Stimulated activated CD4-positive, alpha-beta T cell treated with anti-CD3 and anti-CD28 coated beads, Interleukin-4, amount 100 ng/mL, for 24 hours (primary cell): ENCODE results near the gene TSPAN3.

ENCODE experiments used
- DNase-seq: peaks from one replicate; pipeline ENCODE4 v3.0.0-alpha.2; 2020

Gene TSPAN3

GRCh38 chr15:77032647-77033416 lies 38.1 kb downstream of the TSPAN3 start:
- DNase-seq, result peak; percentile 2

- peak; percentile 2 for DNase-seq
These were observed 38.8 kb downstream of the TSPAN3 start for GRCh38 chr15:77032052-77032646.

GRCh38 chr15:77031376-77032050 lies 39.4 kb downstream of the TSPAN3 start:
- peak; percentile 11 for DNase-seq

GRCh38 chr15:77030928-77031375 lies 40.0 kb downstream of the TSPAN3 start:
- peak; percentile 1 for DNase-seq

GRCh38 chr15:77030048-77030927 lies 40.6 kb downstream of the TSPAN3 start:
- peak; percentile 2 for DNase-seq

GRCh38 chr15:77029166-77030047 lies 41.5 kb downstream of the TSPAN3 start:
- DNase-seq, result no peak

- no peak for DNase-seq
These were observed 42.3 kb downstream of the TSPAN3 start for GRCh38 chr15:77028451-77029165.

GRCh38 chr15:77027697-77028450 lies 43.0 kb downstream of the TSPAN3 start:
- no peak for DNase-seq

- no peak for DNase-seq
These were observed 43.7 kb downstream of the TSPAN3 start for GRCh38 chr15:77027111-77027696.

GRCh38 chr15:77026501-77027110 lies 44.3 kb downstream of the TSPAN3 start:
- DNase-seq, result no peak

- no peak for DNase-seq
These were observed 44.9 kb downstream of the TSPAN3 start for GRCh38 chr15:77025941-77026411.

GRCh38 chr15:77025083-77025901 lies 45.6 kb downstream of the TSPAN3 start:
- DNase-seq, result no peak

GRCh38 chr15:77024273-77025082 lies 46.4 kb downstream of the TSPAN3 start:
- peak; percentile 71 for DNase-seq

GRCh38 chr15:77023576-77024272 lies 47.2 kb downstream of the TSPAN3 start:
- DNase-seq, result no peak

GRCh38 chr15:77022646-77023575 lies 48.0 kb downstream of the TSPAN3 start:
- no peak for DNase-seq
